Measurements from ENCODE around the gene RANBP1.

RANBP1 gene

DNA sequence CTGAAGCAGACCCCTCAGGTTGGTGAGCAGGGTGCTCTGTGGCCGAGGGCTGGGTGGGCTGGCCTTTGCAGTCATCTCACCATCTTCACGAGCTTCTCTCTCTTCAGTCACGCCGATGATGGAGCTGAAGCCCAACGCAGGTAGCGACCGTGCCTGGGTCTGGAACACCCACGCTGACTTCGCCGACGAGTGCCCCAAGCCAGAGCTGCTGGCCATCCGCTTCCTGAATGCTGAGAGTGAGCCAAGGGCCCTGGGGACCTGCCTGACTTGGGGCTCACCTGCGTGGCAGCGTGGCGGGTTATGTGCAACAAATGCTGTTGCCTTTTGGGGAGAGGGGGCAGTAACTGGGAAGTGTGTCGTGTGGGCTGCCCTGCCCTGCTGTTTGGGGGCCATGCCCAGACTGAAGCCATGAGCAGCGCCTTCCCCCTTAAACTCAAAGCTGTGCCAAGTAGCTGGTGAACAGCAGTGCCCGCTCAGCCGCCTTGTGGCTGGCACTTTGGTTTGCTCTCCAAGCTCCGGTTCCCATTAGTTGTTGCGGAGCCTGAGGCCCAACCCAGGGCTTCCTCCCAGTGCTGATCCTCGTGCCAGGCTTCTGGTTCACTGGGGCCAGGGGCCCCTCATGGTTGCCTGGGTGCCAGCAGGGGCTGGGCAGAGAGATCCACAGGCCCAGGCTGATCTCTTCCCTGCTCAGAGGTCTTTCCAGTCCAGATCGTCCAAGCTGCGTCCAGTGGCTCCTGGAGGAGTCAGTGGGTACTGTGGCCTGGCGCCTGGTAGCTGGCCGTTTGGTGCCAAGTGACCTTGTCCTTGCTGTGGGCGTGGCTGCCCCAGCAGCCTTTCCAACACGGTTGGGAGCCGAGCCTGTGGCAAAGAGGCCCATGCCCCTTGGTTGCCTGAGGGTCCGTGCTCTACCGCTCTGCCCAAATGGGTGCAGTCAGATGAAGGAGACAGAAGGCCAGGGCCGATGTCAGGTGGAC is 9.6 kb downstream of the RANBP1 start:
- DNase-seq: no peak

DNA sequence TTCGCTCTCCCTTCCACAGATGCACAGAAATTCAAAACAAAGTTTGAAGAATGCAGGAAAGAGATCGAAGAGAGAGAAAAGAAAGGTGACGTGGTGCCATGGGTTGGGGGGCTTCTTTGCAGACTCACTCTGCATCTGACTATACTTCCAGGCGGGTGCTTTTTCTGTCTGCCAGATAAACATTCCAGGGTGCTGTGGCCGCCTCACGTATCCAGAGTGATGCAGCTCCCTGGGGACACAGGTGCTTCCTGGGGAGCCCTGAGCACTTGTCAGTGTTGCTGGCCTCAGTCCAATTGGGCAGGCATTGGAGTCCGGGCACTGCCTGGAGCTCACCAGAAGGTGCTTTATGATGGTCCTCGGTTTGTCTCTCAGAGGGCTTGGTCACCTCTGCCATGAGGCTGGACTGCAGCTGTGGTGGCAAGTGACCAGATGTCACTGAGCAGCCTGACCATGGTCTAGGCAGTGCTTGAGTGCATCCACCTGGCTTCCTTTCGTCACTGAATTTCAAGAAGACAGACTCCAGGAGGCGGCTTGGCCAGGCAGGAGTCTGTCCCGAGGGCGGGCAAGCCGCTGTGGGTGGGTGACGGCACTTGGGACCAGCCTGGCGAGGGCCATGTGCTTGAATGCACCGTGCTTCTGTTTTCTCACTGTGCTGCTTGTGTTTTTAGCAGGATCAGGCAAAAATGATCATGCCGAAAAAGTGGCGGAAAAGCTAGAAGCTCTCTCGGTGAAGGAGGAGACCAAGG is 10.6 kb downstream of the RANBP1 start:
- DNase-seq: no peak

DNA sequence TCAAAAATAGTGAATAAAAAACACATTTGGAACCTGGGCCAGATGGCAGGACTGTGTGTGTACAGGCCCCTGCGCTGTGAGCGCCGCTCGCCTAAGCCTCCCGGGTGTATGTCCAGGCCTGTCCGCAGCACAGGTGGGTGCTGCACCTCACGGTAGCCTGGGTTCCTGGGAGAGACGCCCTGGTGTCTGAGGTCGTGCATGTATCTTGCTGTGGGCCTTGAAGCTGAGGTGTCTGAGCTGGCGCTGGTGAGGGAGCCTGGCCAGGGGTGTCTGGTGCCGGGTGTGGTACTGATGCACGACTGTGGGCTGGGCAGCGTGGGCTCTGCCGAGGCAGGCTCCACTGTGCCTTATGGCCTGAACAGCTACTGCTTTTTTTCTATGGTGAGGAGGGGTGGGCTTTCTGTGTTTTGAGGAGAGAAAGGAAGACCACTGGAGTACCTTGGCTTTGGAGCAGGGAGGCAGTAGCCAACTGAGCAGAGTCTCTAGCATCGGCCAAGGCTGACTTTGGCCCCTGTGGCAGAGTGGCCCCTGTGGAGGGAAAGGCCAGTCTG is 11.5 kb downstream of the RANBP1 start:
- DNase-seq: no peak

GRCh38 chr22:20127869-20128618 is 12.1 kb downstream of the RANBP1 start:
- DNase-seq: no peak

DNA sequence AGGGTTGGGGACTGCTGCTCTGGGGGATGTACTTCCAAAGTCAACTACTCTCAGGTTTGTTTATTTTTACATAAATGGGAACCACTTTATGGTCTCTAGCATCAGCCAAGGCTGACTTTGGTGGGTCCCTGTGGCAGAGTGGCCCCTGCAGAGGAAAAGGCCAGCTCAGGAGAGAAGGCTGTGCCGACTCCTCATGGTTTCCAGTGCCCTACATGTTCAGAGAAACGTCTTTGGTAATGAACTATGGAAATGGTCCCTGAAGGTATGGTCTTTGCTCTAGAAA is 12.7 kb downstream of the RANBP1 start:
- DNase-seq: no peak

GRCh38 chr22:20128902-20129746 is 13.2 kb downstream of the RANBP1 start:
- DNase-seq: peak; percentile 20 to 67 (median 32)

GRCh38 chr22:20129747-20130014 is 13.8 kb downstream of the RANBP1 start:
- DNase-seq: no peak

DNA sequence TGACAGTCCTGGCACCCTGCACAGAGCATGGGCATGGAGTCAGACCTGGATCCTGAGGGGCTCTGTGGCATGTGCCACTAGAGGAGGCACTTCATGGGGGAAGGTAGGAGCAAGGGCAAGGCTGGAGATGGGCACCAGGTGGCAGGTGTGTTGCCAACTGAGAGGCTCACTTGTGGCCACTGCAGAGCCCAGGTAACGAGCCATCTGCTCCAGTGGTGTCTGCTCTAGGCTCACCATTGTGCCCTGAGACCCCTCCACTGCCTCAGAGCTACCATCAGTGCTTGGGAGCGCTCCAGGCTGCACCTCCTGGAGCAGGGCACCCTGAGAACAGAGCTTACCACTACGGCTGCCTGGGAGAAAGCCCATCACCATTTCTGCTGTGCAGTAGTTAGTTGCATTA is 14.4 kb downstream of the RANBP1 start:
- peak in 1 of 5 experiments; percentile 35 for DNase-seq

DNA sequence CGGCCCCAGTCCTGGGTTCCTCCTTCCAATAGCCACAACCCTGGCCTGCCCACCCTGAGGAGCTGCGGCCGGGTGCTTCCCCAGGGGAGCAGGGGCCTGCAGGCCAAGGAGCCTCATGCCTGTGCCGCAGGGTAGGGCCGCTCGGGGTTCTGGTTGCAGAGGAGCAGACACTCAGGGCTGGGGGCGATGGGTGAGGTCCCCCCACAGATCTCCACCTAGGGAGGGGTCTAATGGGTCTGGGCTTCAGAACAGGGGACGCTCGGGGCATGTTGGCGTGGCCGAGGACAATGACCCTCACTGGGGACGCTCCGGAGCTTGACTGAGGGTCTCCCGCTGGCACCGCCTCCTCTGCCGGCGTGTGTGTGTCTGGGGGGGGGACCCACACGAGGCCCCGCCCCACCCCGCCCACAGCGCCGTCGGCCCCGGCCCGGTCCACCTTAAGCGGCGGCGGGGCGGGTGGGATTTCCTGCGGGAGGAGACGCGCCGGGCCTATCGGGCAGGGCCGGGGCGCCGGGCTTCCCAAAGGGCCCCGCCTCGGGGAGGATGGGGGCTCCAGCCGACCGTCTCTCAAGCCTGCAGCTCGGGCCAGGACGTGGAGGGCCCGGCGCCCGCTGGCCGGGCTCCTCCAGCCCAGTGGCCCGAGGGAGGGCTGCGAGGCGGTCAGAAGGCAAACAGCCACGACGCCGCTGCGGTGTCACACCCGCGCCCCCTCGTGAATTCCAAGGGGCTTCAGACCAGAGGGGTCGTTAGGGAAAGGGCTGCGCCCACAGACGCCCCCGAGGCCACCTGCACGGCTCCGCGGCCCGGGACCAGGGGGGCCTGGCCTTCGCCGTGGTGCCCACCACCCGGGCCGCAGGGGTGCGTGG is 15.1 kb downstream of the RANBP1 start:
- DNase-seq: peak; percentile 69 to 81 (median 73)

- DNase-seq: peak in 4 of 5 experiments; percentile 39 to 55 (median 44)
These were observed 15.6 kb downstream of the RANBP1 start, which contains the start of gene ZDHHC8 for GRCh38 chr22:20131597-20131858. Gene ZDHHC8, plus strand, starts transcription at chr22:20131804. Its CDS starts 144 bp downstream, at chr22:20131948.

GRCh38 chr22:20131859-20132685 is 16.2 kb downstream of the RANBP1 start:
- DNase-seq: peak in 1 of 5 experiments; percentile 39

DNA sequence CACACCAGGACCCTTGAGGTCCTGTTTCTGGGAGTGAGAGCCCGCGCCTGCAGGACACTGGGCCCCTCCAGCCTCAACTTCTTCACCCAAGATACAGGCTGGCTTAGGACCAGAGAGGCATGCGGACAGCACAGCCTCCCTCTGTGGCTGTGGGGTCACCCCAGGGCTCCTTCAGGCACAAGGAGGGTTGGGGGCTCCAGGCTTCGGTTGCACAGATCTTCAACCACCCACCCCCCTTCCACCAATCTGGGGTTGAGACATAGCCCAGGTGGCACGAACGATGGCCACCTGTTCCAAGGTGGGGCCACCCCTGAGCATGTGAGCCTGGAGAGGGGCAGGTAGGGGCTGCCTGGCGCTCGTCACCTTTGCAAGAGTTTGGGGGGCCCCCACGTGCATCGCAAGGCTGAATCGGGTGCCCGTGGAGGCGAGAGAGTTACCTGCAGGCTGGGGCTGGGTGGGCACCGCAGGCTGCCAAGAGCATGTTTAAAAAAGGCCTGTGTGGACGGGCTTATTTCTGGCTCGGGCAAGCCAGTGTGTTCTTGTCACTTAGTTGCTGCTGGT is 16.9 kb downstream of the RANBP1 start:
- no peak for DNase-seq

DNA sequence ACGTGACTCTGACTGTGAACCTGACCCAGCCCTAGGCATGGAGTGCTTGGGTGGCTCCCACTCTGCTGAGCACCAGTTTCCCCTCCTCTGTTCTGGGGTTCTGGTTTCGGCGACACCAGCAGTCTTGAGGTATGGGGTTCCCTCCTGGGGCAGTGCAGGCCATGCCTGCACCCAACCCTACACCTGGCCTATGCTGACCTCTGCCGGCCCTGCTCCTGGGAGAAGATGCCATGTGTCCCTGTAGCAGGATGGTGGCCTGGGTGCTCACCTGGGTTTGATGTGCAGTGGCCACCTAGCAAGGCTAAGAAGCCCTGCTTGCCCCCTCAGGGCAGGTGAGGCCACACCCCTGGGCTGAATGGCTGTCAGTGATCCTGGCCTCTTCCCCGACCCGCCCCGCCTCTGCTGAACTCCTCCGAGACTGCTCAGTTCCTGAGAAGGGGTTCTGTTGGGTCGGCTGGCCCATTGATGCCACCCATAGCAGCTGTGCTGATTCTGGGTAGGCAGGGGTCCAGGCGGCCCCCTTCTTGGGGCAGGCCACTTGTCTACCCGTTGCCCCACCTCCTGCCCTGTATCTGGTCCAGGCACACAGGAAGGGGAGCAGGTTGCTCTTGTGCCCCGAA is 18.1 kb downstream of the RANBP1 start:
- DNase-seq: no peak

GRCh38 chr22:20135265-20135664 is 19.4 kb downstream of the RANBP1 start:
- no peak for DNase-seq

GRCh38 chr22:20135806-20136602 is 20.1 kb downstream of the RANBP1 start:
- DNase-seq: no peak

- no peak for DNase-seq
These were observed 20.6 kb downstream of the RANBP1 start for GRCh38 chr22:20136603-20136873.

- no peak for DNase-seq
These were observed 21.2 kb downstream of the RANBP1 start for GRCh38 chr22:20137113-20137512.

GRCh38 chr22:20137671-20138416 is 21.9 kb downstream of the RANBP1 start:
- DNase-seq: no peak

Data from T-helper 2 cell (primary cell).